HepG2 (cell line): ENCODE measurements around the gene PPM1H.
"Not testable (repeated sequence)": the region's sequence is repeated elsewhere in the genome, so short reads cannot be mapped to it uniquely, and the experiment has no call there.

Experiments used
- CBFB ChIP-seq: sonication (generic); formaldehyde crosslinking; IDR thresholded peaks from 2 replicates; pipeline ENCODE4 v1.4.0; 2020; ENCODE audit warnings: missing genetic modification reagents
- CBX2 ChIP-seq, 2 experiments: fragments of 200-600 bp in 1 of 2; sonication (generic); formaldehyde crosslinking in 1 of 2; IDR thresholded peaks; 2 replicates each; pipeline versions ENCODE4 v1.7.0 to v1.8.1; 2018 to 2022; ENCODE audit warnings: low read depth in 2 of 2, low read length in 1 of 2, mild to moderate bottlenecking in 1 of 2, missing genetic modification reagents in 1 of 2
- POLR2AphosphoS5 ChIP-seq: IDR thresholded peaks from 2 replicates; pipeline ENCODE4 v1.6.1; 2012; ENCODE audit warnings: low read depth, low read length
- PRMT3 ChIP-seq: sonication (generic); formaldehyde crosslinking; IDR thresholded peaks from 2 replicates; pipeline ENCODE4 v1.8.1; 2022; ENCODE audit warnings: low read depth, mild to moderate bottlenecking, moderate library complexity, missing genetic modification reagents, borderline replicate concordance
- ZNF652 ChIP-seq: IDR thresholded peaks from 2 replicates; pipeline ENCODE4 v1.6.1; 2016; ENCODE audit warnings: low read depth, borderline replicate concordance
- TF ChIP-seq, protein P1 (sequence below): sonication (generic); formaldehyde crosslinking; IDR thresholded peaks from 2 replicates; pipeline ENCODE4 v1.5.0; 2020; ENCODE audit warnings: mild to moderate bottlenecking, missing genetic modification reagents, moderate library complexity

- TF ChIP-seq, protein P1, sequence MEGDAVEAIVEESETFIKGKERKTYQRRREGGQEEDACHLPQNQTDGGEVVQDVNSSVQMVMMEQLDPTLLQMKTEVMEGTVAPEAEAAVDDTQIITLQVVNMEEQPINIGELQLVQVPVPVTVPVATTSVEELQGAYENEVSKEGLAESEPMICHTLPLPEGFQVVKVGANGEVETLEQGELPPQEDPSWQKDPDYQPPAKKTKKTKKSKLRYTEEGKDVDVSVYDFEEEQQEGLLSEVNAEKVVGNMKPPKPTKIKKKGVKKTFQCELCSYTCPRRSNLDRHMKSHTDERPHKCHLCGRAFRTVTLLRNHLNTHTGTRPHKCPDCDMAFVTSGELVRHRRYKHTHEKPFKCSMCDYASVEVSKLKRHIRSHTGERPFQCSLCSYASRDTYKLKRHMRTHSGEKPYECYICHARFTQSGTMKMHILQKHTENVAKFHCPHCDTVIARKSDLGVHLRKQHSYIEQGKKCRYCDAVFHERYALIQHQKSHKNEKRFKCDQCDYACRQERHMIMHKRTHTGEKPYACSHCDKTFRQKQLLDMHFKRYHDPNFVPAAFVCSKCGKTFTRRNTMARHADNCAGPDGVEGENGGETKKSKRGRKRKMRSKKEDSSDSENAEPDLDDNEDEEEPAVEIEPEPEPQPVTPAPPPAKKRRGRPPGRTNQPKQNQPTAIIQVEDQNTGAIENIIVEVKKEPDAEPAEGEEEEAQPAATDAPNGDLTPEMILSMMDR (CRISPR knock-in tag) = not testable (repeated sequence)
- not testable (repeated sequence) for TF ChIP-seq CBX2 (IDR thresholded peaks at IDR 0.05; ENCODE audit: low read depth, low read length); CBX2 (CRISPR knock-in tag; IDR thresholded peaks at IDR 0.05; ENCODE audit: low read depth); PRMT3 (CRISPR knock-in tag); ZNF652 (CRISPR knock-in tag); POLR2AphosphoS5; CBFB (CRISPR knock-in tag)
Measured at GRCh38 chr12:62811481-62811880, 123.5 kb downstream of the PPM1H start.
